Muscle of leg (tissue), 11 donors: Measurements from ENCODE around the gene ARL13B. TPM values are rescaled to one million over a fixed set of nuclear protein-coding genes. Genes with fewer than 3 reads are reported as not detected.

Experiments
- DNase-seq: peaks from one replicate; pipeline ENCODE4 v3.0.0; 2013
- H3K27ac ChIP-seq: one replicate; pipeline ENCODE4 v1.5.1; 2013; ENCODE audit warnings: mild to moderate bottlenecking, low read length, control low read depth
- H3K27me3 ChIP-seq: one replicate; pipeline ENCODE4 v1.6.1; 2013; ENCODE audit warnings: low read length; ENCODE audit not compliant: control insufficient read depth, insufficient read depth
- H3K36me3 ChIP-seq: one replicate; pipeline ENCODE4 v1.6.1; 2013; ENCODE audit warnings: low read length; ENCODE audit not compliant: control insufficient read depth, insufficient read depth
- H3K4me1 ChIP-seq: one replicate; pipeline ENCODE4 v1.6.1; 2013; ENCODE audit warnings: low read length; ENCODE audit not compliant: control insufficient read depth, insufficient read depth
- H3K4me3 ChIP-seq: one replicate; pipeline ENCODE4 v1.5.1; 2013; ENCODE audit warnings: low read length, control low read depth
- H3K9me3 ChIP-seq: replicated peaks from 2 replicates; pipeline ENCODE4 v1.6.1; 2013; ENCODE audit warnings: low read depth, low read length; ENCODE audit not compliant: control insufficient read depth
- WGBS: methylation state at CpG from one replicate; pipeline ENCODE4 v1.1.5; 2013; ENCODE audit warnings: missing lambda C conversion rate; ENCODE audit not compliant: insufficient coverage; 5-methylcytosine and 5-hydroxymethylcytosine counted together
- polyA plus RNA-seq, 8 donors: library from polyadenylated mRNA; unstranded; fragments of 120-200 nt; gene quantifications; one replicate each; pipeline versions ENCODE4 v1.2.1 to v1.2.3, GENCODE V29; 2013; ENCODE audit warnings: inconsistent platforms in 1 of 8, low replicate concordance in 1 of 8; ENCODE audit not compliant: insufficient read length in 8 of 8, insufficient read depth in 1 of 8
- total RNA-seq: library from RNA; stranded (reverse); fragments of 120-200 nt; gene quantifications from one replicate; pipeline ENCODE4 v1.2.4, GENCODE V29; 2013

Gene ARL13B
- total and polyA plus RNA-seq, 9 donors, result 5.4 to 10.5 (median 7.3) TPM

DNA sequence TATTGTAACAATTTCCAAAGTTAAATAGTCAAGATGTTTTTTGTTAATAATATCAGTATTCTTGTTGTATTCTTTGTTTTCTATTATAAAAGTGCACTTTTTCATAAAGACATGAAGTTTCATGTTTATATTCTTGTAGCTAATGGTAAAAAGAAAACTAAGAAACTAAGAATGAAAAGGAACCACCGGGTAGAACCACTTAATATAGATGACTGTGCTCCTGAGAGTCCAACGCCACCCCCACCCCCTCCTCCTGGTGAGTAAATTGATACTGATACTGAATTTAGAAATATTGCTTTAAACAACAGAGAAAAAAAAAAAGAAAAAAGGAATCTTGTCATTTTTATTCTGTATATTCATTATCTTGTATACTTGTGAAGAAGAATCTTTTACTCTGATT is 69.3 kb downstream of the ARL13B start:
- DNase-seq, result no peak
- Histone ChIP-seq H3K27me3 (no peaks in the 10 kb centered on the region), H3K4me3 (no peak overlapping the region), H3K9me3 (peaks cover 2% of the 10 kb centered on the region), H3K36me3 (peaks cover 5% of the 10 kb centered on the region), H3K27ac (no peak overlapping the region), H3K4me1 (no peaks in the 10 kb centered on the region)
- WGBS, result no CpG with 5 or more reads among the region's 2 CpGs

DNA sequence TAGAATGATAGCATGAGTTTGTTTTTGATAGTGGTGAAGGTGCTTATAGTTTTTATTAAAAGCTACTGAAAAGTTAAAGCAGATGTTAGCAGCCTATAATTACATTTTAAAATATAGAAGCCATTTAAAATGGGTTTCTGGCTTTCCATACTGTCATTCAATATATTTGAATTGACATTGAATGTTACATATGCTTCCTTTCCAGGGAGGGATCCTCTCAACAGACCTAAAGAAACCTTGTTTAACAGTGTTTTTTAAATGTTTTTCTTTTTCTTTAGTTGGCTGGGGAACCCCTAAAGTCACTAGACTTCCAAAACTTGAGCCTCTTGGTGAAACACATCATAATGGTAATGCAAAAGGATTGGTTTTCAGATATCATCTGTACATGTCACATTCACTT is 70.6 kb downstream of the ARL13B start:
- Histone ChIP-seq H3K36me3 (no peaks in the 10 kb centered on the region), H3K4me1 (no peaks in the 10 kb centered on the region), H3K9me3 (no peaks in the 10 kb centered on the region), H3K27ac (no peak overlapping the region), H3K4me3 (no peak overlapping the region), H3K27me3 (no peaks in the 10 kb centered on the region)
- no peak for DNase-seq

DNA sequence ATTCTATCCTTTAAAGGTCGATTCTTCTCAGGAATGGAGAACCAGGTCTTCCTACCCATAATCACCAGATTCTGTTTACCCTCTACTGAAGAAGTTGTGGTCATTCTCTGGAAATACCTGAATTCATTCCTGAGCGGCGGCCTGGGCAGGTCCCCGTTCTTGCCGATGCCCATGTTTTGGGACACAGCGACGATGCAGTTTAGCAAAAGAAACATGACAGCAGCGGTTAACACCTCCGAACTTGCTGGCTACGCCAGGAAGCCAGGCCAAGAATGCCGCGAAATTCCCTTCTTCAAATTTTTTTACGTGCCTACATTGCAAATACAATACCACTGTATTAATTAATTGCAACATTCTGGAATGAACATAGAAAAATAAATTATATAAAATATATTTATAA is 81.3 kb downstream of the ARL13B start:
- peaks cover 3% of the 10 kb centered on the region for H3K4me1 ChIP-seq
- WGBS, result 98% methylated on average over 7 of the region's 13 CpGs
- DNase-seq, result no peak
- no peaks in the 10 kb centered on the region for H3K27me3 ChIP-seq
- H3K27ac ChIP-seq, result no peak overlapping the region
- H3K36me3 ChIP-seq, result peaks cover 7% of the 10 kb centered on the region
- H3K9me3 ChIP-seq, result no peaks in the 10 kb centered on the region
- H3K4me3 ChIP-seq, result no peak overlapping the region

DNA sequence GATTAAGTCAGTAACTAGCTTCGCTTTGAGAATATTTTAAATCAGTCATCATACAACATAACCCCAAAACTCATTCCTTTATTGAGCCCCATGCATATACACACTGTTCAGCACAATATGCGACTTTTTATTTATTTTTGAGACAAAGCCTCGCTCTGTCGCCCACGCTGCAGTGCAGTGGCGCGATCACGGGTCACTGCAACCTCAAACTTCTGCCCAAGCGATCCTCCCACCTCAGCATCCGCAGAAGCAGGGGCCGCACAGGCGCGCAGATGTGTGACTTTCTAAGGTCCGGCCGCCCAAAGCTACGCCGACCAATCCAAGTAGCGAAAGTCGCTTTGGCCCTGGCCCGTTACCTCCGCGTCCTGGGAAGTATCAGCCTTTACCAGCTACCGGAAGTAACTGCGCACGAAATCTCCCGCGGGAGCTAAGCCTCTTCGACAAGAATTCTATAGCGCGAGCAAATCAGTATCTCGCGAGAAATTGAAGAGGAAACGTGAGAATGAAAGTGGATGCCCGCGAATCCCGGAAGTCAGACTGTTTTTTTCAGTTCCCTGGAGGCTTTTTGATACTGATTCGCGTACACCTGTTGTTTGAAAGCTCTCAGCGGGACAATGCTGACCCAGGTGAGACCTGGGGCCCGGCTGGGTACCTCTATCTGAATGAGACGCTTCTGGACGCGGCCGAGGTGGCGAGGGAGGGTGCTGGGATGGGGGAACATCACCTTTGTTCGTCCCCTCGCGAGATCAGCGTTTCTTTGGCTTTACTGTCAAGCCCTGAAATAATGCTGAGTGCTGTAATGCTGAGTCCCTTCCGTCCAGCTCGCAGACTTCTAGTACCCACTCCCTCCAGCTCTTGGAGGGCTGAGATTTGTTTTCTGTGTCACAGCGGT is 82.8 kb downstream of the ARL13B start, which contains the start of the genes DHFR2 and NSUN3:
DHFR2 (minus strand) TSS at position 404 of the 892 bp plus-strand sequence. CDS start 1,405 bp downstream, outside the sequence.
NSUN3 (plus strand) TSS at position 549 of the 892 bp plus-strand sequence; CDS start at position 615, 66 bp downstream.
- DNase-seq, result peak; percentile 100
- WGBS, result under 1% methylated on average over 47 of the region's 52 CpGs
- Histone ChIP-seq H3K9me3 (no peaks in the 10 kb centered on the region), H3K27ac (peak within 1 kb of the TSS; percentile 97), H3K4me1 (peaks cover 3% of the 10 kb centered on the region), H3K27me3 (no peaks in the 10 kb centered on the region), H3K36me3 (peaks cover 16% of the 10 kb centered on the region), H3K4me3 (peak within 1 kb of the TSS; percentile 66)

DNA sequence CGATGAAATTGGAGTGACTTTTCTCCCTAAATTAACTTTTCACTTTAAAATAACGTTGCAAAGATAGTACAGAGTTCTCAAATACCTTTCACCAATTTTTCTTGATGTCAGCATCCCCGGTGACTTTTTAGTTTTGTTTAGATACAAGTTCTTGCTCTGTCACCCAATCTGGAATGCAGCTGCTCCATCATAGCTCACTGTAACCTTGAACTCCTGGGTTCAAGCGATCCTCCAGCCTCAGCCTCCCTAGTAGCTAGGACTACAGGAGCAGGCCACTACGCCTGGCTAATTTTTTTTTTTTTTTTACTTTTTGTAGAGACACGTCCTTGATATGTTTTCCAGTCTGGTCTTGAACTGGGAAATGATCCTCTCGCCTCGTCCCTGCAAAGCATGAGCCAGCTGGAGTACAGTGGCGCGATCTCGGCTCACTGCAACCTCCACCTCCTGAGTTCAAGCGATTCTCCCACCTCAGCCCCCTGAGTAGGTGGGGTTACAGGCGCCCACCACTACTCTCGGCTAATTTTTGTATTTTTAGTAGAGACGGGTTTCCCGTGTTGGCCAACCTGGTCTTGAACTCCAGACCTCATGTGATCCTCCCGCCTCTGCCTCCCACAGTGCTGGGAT is 83.7 kb downstream of the ARL13B start:
- H3K27ac ChIP-seq, result peak overlapping the region; percentile 97
- no peaks in the 10 kb centered on the region for H3K27me3 ChIP-seq
- DNase-seq, result peak; percentile 39
- WGBS, result 57% methylated on average over 2 of the region's 17 CpGs
- peaks cover 3% of the 10 kb centered on the region for H3K4me1 ChIP-seq
- H3K9me3 ChIP-seq, result no peaks in the 10 kb centered on the region
- H3K36me3 ChIP-seq, result peaks cover 18% of the 10 kb centered on the region
- H3K4me3 ChIP-seq, result peak overlapping the region; percentile 66

DNA sequence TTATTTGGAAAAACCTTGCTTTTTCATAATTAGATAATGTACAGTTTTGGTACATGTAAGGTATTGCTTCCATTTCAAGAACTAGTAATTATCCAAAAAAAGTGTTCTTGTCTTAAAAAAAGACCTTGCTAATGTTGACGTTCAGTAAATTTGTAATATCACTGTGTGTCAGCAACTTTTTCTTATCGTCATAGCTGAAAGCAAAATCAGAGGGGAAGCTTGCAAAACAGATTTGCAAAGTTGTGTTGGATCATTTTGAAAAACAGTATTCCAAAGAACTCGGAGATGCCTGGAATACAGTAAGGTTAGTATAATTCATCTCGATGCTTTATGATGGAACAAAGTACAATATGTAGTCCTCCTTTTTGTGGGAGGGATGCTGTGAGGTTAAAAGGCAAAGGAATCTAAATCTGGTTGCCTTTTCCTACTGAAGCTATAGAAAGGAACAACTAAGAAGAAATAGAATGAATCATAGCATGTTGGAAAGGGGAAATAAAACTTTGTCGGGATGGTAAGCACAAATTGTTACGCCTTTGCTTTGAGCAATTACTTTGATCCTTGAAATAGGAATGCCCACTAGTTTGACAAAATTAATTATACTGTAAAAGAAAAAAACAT is 84.4 kb downstream of the ARL13B start:
- H3K27me3 ChIP-seq, result no peaks in the 10 kb centered on the region
- no peak overlapping the region for H3K4me3 ChIP-seq
- WGBS, result 57% methylated on average over 3 of the region's 6 CpGs
- DNase-seq, result no peak
- peaks cover 18% of the 10 kb centered on the region for H3K36me3 ChIP-seq
- peaks cover 3% of the 10 kb centered on the region for H3K4me1 ChIP-seq
- no peak overlapping the region for H3K27ac ChIP-seq
- no peaks in the 10 kb centered on the region for H3K9me3 ChIP-seq

DNA sequence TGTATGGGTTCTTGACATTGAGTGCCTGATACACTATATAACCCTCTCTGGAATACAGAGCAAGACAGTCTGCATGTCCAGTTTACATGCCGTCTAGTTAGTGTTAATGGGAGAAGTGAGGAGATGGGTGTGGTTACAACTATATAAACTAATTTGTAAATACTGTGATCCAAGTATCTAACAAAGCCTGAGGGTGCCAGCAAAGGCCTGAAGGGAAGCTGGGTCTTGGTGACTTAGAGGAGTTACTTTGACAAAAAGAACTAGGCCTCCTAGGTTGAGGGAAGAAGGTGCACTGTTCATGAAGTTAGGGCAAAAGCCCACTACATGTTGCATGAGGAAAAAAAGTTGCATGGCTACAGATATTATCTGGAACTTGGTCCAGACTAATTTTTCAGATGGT is 85.2 kb downstream of the ARL13B start:
- WGBS, result no CpG with 5 or more reads among the region's 1 CpG
- Histone ChIP-seq H3K27me3 (no peaks in the 10 kb centered on the region), H3K27ac (no peak overlapping the region), H3K4me1 (peaks cover 3% of the 10 kb centered on the region), H3K4me3 (no peak overlapping the region), H3K36me3 (peaks cover 14% of the 10 kb centered on the region), H3K9me3 (no peaks in the 10 kb centered on the region)
- no peak for DNase-seq

DNA sequence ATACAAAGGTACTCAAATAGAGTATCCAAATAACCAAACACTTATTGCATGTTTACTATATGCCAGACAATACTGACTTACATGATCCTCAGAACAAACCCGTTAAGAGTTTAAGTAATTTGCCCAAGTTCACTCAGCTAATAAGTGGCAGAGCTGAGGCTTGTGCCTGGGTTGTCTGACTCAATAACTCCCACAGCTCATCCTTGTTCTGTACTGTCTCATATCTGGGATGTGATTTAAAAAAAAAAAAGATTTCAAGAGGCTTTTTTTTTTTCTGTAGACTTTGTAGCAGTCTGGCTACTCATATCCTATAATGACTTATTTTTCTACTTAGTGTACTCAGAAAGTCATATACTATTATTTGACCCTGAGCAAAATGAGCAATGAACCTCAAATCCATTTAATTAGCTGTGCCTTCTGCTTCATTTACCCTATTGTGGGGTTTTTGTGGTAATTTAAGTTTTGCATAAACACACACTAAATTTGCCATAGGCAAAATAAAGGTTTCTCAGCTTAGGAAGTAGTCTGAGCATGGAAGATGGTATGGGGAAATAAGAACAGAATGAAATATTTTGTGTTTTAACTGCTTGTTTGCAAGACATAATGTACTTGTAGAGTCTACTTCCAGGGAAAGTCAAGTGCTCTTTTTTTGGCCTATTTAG is 86.0 kb downstream of the ARL13B start:
- H3K4me3 ChIP-seq, result no peak overlapping the region
- no peak for DNase-seq
- no peak overlapping the region for H3K27ac ChIP-seq
- no CpG with 5 or more reads among the region's 1 CpG for WGBS
- H3K36me3 ChIP-seq, result peaks cover 16% of the 10 kb centered on the region
- H3K4me1 ChIP-seq, result peaks cover 3% of the 10 kb centered on the region
- H3K27me3 ChIP-seq, result no peaks in the 10 kb centered on the region
- no peaks in the 10 kb centered on the region for H3K9me3 ChIP-seq

DNA sequence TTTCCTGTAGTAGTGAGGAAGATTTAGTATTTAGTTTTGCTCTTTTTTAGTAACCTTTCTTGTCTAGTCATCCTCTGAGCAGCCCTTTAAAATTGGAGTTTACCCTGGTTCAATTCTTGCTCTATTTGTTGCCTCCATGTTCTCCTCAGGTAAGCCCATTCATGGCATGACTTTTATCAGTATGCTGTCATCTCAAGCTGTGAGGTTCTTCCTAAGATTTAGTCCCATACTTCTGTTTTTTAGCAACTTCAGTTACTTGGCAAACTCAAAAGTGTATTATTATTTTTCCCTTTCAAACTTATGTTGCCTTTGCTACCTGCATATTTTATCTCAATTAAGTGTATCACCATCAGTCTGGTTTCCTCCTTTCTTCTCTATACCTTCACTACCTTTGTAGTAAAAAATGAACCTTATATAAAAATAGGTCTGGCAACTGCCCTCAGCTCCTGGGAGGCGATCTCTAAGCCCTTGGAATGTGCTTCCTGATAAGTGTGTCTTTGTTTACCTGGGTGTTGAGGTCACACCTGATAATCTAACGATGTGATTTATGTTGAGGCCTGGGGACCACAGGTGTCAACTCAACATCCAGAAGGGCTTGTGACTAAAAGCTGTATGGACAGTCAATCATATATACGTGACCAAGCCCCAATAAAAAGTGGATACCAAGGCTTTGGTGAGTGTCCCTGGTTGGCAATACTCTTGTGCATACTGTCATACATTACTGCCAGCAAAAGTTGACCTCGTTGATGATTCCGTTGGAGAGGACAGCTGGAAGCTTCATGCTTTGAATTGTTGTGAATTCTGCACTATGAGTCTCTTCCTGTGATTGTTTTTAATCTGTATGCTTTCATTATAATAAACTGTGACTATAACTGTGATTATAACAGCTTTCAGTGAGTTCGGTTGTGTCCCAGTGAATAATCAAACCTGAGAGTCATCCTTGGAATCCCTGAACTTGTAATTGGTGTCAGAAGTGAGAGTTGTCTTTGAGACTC is 86.8 kb downstream of the ARL13B start:
- peaks cover 3% of the 10 kb centered on the region for H3K4me1 ChIP-seq
- DNase-seq, result no peak
- no peaks in the 10 kb centered on the region for H3K27me3 ChIP-seq
- H3K27ac ChIP-seq, result no peak overlapping the region
- peaks cover 18% of the 10 kb centered on the region for H3K36me3 ChIP-seq
- H3K9me3 ChIP-seq, result no peaks in the 10 kb centered on the region
- WGBS, result no CpG with 5 or more reads among the region's 6 CpGs
- H3K4me3 ChIP-seq, result no peak overlapping the region
